Keratinocyte (primary cell): Measurements from ENCODE around the gene LPXN. TPM values are rescaled to one million over a fixed set of nuclear protein-coding genes. Genes with fewer than 3 reads are reported as not detected.

Experiments used
- DNase-seq: peaks from one replicate; pipeline ENCODE4 v3.0.0-alpha.2; 2011; ENCODE audit warnings: low read depth, missing footprints, low spot score
- FAIRE-seq: peaks from 2 replicates; lab custom pipeline; 2011; peaks lifted over from hg19 to GRCh38; lab: Jason Lieb, UNC
- H2AFZ ChIP-seq: 2 replicates; pipeline ENCODE4 v1.6.0; 2012; ENCODE audit warnings: low read length, control low read depth, inconsistent platforms; ENCODE audit not compliant: control insufficient read depth
- H3K27ac ChIP-seq: 2 replicates; pipeline ENCODE4 v1.5.1; 2011; ENCODE audit warnings: low read length; ENCODE audit not compliant: control insufficient read depth, insufficient read depth
- H3K27me3 ChIP-seq: 3 replicates; pipeline ENCODE4 v1.6.0; 2011; ENCODE audit warnings: low read length; ENCODE audit not compliant: control insufficient read depth, insufficient read depth; ENCODE audit errors: extremely low read depth
- H3K36me3 ChIP-seq, 2 experiments: 2 replicates in 1 of 2; 3 replicates in 1 of 2; pipeline ENCODE4 v1.5.1; 2011; ENCODE audit warnings: low read length in 2 of 2, mild to moderate bottlenecking in 1 of 2; ENCODE audit not compliant: control insufficient read depth in 2 of 2, insufficient read depth in 2 of 2; ENCODE audit errors: extremely low read depth in 1 of 2
- H3K4me1 ChIP-seq: 3 replicates; pipeline ENCODE4 v1.5.1; 2011; ENCODE audit warnings: low read length; ENCODE audit not compliant: control insufficient read depth, insufficient read depth; ENCODE audit errors: extremely low read depth
- H3K4me2 ChIP-seq: 3 replicates; pipeline ENCODE4 v1.6.0; 2011; ENCODE audit warnings: low read depth, low read length; ENCODE audit not compliant: control insufficient read depth, insufficient read depth; ENCODE audit errors: extremely low read depth
- H3K4me3 ChIP-seq, 3 experiments: fragments of 200-600 bp in 1 of 3; sonication (generic) in 1 of 3; 2 replicates in 2 of 3; 3 replicates in 1 of 3; pipeline ENCODE4 v1.5.1; 2011 to 2016; ENCODE audit warnings: low read length in 3 of 3, mild to moderate bottlenecking in 3 of 3, control low read depth in 2 of 3, inconsistent platforms in 1 of 3, low read depth in 1 of 3, mixed read lengths in 1 of 3, mixed run types in 1 of 3, moderate library complexity in 1 of 3; ENCODE audit not compliant: control insufficient read depth in 2 of 3, insufficient read depth in 2 of 3; ENCODE audit errors: extremely low read depth in 1 of 3
- H3K79me2 ChIP-seq: 2 replicates; pipeline ENCODE4 v1.6.0; 2012; ENCODE audit warnings: low read length; ENCODE audit not compliant: control insufficient read depth, insufficient read depth
- H3K9ac ChIP-seq: 3 replicates; pipeline ENCODE4 v1.6.0; 2011; ENCODE audit warnings: low read length; ENCODE audit not compliant: control insufficient read depth, insufficient read depth; ENCODE audit errors: extremely low read depth
- H3K9me1 ChIP-seq: 3 replicates; pipeline ENCODE4 v1.6.0; 2011; ENCODE audit warnings: low read length; ENCODE audit not compliant: control insufficient read depth, insufficient read depth; ENCODE audit errors: extremely low read depth
- H3K9me3 ChIP-seq: 2 replicates; pipeline ENCODE4 v1.5.1; 2012; ENCODE audit warnings: low read depth, low read length; ENCODE audit not compliant: control insufficient read depth
- H4K20me1 ChIP-seq: 3 replicates; pipeline ENCODE4 v1.6.0; 2011; ENCODE audit warnings: low read length; ENCODE audit not compliant: control insufficient read depth, insufficient read depth; ENCODE audit errors: extremely low read depth
- EZH2 ChIP-seq: IDR thresholded peaks from one replicate; pipeline ENCODE4 v1.6.1; 2012; ENCODE audit warnings: inconsistent platforms, mild to moderate bottlenecking, low read length, moderate library complexity
- dilution Hi-C: fragments of 300-500 bp; cut with MboI; formaldehyde crosslinking; loops from one replicate; pipeline ENCODE4 v1.7.0; 2020; ENCODE audit warnings: low sequenced_read_pairs; ENCODE audit not compliant: extremely low pct_ligation_motif_present
- polyA plus RNA-seq, 5 experiments: library from polyadenylated mRNA; depleted of rRNA in 3 of 5; stranded (reverse) in 3 of 5; stranded (forward) in 1 of 5; unstranded in 1 of 5; fragments of >200 nt; gene quantifications; 1 replicate in 1 of 5; 2 replicates in 3 of 5; 3 replicates in 1 of 5; pipeline versions ENCODE4 v1.2.1 to v1.2.3, GENCODE V29; 2011 to 2012; ENCODE audit warnings: missing spikeins in 2 of 5, low read depth in 1 of 5, low replicate concordance in 1 of 5
- TF ChIP-seq, protein P1 (sequence below), 3 experiments: IDR thresholded peaks in 1 of 3; conservative IDR thresholded peaks in 1 of 3; optimal IDR thresholded peaks in 1 of 3; 2 replicates in 2 of 3; 3 replicates in 1 of 3; pipeline versions ENCODE3 to v1.5.1; 2011; ENCODE audit warnings: low read length in 3 of 3, mild to moderate bottlenecking in 3 of 3, moderate library complexity in 2 of 3, control low read depth in 1 of 3, inconsistent platforms in 1 of 3; ENCODE audit not compliant: insufficient read depth in 2 of 3; ENCODE audit errors: extremely low read depth in 1 of 3

LPXN gene
- polyA plus RNA-seq, 1 donor (not counting 4 experiments of a cell fraction or from before 2014, with no cell fraction given), result 83.9 TPM

GRCh38 chr11:58507355-58507754, 68.3 kb downstream of the LPXN start:
- no peak for FAIRE-seq
- DNase-seq, result no peak
- TF ChIP-seq, protein P1, sequence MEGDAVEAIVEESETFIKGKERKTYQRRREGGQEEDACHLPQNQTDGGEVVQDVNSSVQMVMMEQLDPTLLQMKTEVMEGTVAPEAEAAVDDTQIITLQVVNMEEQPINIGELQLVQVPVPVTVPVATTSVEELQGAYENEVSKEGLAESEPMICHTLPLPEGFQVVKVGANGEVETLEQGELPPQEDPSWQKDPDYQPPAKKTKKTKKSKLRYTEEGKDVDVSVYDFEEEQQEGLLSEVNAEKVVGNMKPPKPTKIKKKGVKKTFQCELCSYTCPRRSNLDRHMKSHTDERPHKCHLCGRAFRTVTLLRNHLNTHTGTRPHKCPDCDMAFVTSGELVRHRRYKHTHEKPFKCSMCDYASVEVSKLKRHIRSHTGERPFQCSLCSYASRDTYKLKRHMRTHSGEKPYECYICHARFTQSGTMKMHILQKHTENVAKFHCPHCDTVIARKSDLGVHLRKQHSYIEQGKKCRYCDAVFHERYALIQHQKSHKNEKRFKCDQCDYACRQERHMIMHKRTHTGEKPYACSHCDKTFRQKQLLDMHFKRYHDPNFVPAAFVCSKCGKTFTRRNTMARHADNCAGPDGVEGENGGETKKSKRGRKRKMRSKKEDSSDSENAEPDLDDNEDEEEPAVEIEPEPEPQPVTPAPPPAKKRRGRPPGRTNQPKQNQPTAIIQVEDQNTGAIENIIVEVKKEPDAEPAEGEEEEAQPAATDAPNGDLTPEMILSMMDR (optimal IDR thresholded peaks at IDR 0.05 in 1 of 3, IDR thresholded peaks at IDR 0.05 in 1 of 3, conservative IDR thresholded peaks at IDR 0.05 in 1 of 3; ENCODE audit: extremely low read depth in 1 of 3, insufficient read depth in 2 of 3, low read length in 3 of 3), result no peak
- TF ChIP-seq EZH2, result no peak
- no peaks in the 10 kb centered on the region for H3K79me2 ChIP-seq
- H3K4me3 ChIP-seq, result no peak overlapping the region
- H3K9me3 ChIP-seq, result no peaks in the 10 kb centered on the region
- no peaks in the 10 kb centered on the region for H3K4me1 ChIP-seq
- peaks cover 0 to 1% of the 10 kb centered on the region in 2 experiments for H3K36me3 ChIP-seq
- dilution Hi-C loops, result no loop called here
- H2AFZ ChIP-seq, result no peak overlapping the region
- H4K20me1 ChIP-seq, result no peaks in the 10 kb centered on the region
- H3K27ac ChIP-seq, result no peak overlapping the region
- H3K9me1 ChIP-seq, result no peaks in the 10 kb centered on the region
- H3K9ac ChIP-seq, result no peak overlapping the region
- H3K4me2 ChIP-seq, result no peak overlapping the region
- H3K27me3 ChIP-seq, result no peaks in the 10 kb centered on the region

DNA sequence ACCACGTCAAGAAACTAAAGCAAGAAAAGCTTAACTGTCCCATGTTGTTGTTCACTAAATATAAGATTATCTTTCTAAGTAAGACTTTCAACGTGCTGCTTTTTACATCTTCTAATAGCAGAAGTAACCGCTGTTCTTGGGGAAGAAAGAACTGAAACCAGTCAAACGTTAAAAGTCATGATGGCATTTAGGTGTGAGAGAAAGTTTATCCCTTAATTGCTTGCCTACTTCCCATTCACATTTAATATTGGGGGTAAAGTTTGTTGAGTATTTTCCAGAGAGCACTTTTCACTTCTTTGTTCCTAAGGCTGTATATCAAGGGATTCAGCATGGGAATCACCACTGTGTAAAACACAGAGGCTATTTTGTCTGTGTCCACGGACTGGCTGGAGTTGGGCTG, 68.7 kb downstream of the LPXN start:
- no peak for TF ChIP-seq EZH2
- TF ChIP-seq, protein P1 (optimal IDR thresholded peaks at IDR 0.05 in 1 of 3, IDR thresholded peaks at IDR 0.05 in 1 of 3, conservative IDR thresholded peaks at IDR 0.05 in 1 of 3; ENCODE audit: extremely low read depth in 1 of 3, insufficient read depth in 2 of 3, low read length in 3 of 3), result no peak
- FAIRE-seq, result no peak
- dilution Hi-C loops, result no loop called here

More for the DNA sequence above, 68.7 kb downstream of the LPXN start:
- Histone ChIP-seq H3K79me2 (no peaks in the 10 kb centered on the region), H4K20me1 (no peaks in the 10 kb centered on the region), H3K4me2 (no peak overlapping the region), H3K4me1 (no peaks in the 10 kb centered on the region), H3K9ac (no peak overlapping the region), H3K9me1 (no peaks in the 10 kb centered on the region), H3K9me3 (no peaks in the 10 kb centered on the region), H3K4me3 (no peak overlapping the region), H3K27ac (no peak overlapping the region), H3K27me3 (no peaks in the 10 kb centered on the region), H3K36me3 (peaks cover 0 to 1% of the 10 kb centered on the region in 2 experiments), H2AFZ (no peak overlapping the region)
- no peak for DNase-seq
